IMR-90 (cell line): ENCODE data around the gene TSPAN4.

ENCODE experiments used
- BHLHE40 ChIP-seq: fragments of 150-350 bp; IDR thresholded peaks from 2 replicates; pipeline ENCODE4 v1.6.1; 2016; ENCODE audit warnings: mild to moderate bottlenecking, low read depth, low read length
- CEBPB ChIP-seq: IDR thresholded peaks from 2 replicates; pipeline ENCODE4 v1.6.1; 2012; ENCODE audit warnings: low read depth, low read length, improper control_type of control experiment
- CHD1 ChIP-seq: IDR thresholded peaks from 2 replicates; pipeline ENCODE4 v1.6.1; 2012; ENCODE audit warnings: low read depth, low read length, improper control_type of control experiment
- CTCF ChIP-seq: conservative IDR thresholded peaks from 2 replicates; pipeline ENCODE4 v1.5.1; 2012; ENCODE audit warnings: mild to moderate bottlenecking, low read depth, low read length, improper control_type of control experiment
- MAFK ChIP-seq: IDR thresholded peaks from 2 replicates; pipeline ENCODE4 v1.6.1; 2012; ENCODE audit warnings: low read depth, low read length, improper control_type of control experiment
- MAZ ChIP-seq: IDR thresholded peaks from 2 replicates; pipeline ENCODE4 v1.6.1; 2012; ENCODE audit warnings: low read depth, mild to moderate bottlenecking, low read length, improper control_type of control experiment, moderate library complexity, borderline replicate concordance
- POLR2A ChIP-seq: IDR thresholded peaks from 2 replicates; pipeline ENCODE4 v1.6.1; 2012; ENCODE audit warnings: mild to moderate bottlenecking, low read depth, low read length
- RAD21 ChIP-seq: IDR thresholded peaks from 2 replicates; pipeline ENCODE4 v1.6.1; 2012; ENCODE audit warnings: low read length, improper control_type of control experiment
- RCOR1 ChIP-seq: IDR thresholded peaks from 2 replicates; pipeline ENCODE4 v1.6.1; 2012; ENCODE audit warnings: mild to moderate bottlenecking, low read length, improper control_type of control experiment; ENCODE audit not compliant: insufficient replicate concordance
- RFX5 ChIP-seq: IDR thresholded peaks from 2 replicates; pipeline ENCODE4 v1.8.0; 2012; ENCODE audit warnings: low read depth, mild to moderate bottlenecking, low read length, moderate library complexity
- SMC3 ChIP-seq: fragments of 150-350 bp; IDR thresholded peaks from 2 replicates; pipeline ENCODE4 v1.6.1; 2016; ENCODE audit warnings: low read depth, mild to moderate bottlenecking, antibody characterized with exemption, low read length, moderate library complexity
- USF2 ChIP-seq: fragments of 150-350 bp; IDR thresholded peaks from 2 replicates; pipeline ENCODE4 v1.6.1; 2017; ENCODE audit warnings: mild to moderate bottlenecking, antibody characterized with exemption, low read length, low read depth
- TF ChIP-seq, protein P1 (sequence below): fragments of 150-350 bp; IDR thresholded peaks from 2 replicates; pipeline ENCODE4 v1.6.1; 2016; ENCODE audit warnings: low read depth, mild to moderate bottlenecking, low read length, moderate library complexity, borderline replicate concordance

GRCh38 chr11:910589-911030 lies 68.0 kb downstream of the TSPAN4 start, which contains the start of gene CHID1:
- TF ChIP-seq CTCF = no peak
- TF ChIP-seq CEBPB = no peak
- TF ChIP-seq RCOR1 = no peak
- TF ChIP-seq POLR2A = no peak
- TF ChIP-seq MAZ = no peak
- TF ChIP-seq MAFK = no peak
- TF ChIP-seq RAD21 = no peak
- no peak for TF ChIP-seq USF2
- TF ChIP-seq SMC3 = no peak
- no peak for TF ChIP-seq CHD1
- no peak for TF ChIP-seq BHLHE40
- TF ChIP-seq, protein P1, sequence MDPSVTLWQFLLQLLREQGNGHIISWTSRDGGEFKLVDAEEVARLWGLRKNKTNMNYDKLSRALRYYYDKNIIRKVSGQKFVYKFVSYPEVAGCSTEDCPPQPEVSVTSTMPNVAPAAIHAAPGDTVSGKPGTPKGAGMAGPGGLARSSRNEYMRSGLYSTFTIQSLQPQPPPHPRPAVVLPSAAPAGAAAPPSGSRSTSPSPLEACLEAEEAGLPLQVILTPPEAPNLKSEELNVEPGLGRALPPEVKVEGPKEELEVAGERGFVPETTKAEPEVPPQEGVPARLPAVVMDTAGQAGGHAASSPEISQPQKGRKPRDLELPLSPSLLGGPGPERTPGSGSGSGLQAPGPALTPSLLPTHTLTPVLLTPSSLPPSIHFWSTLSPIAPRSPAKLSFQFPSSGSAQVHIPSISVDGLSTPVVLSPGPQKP = no peak
- no peak for TF ChIP-seq RFX5
